Measurements from ENCODE around the gene UBQLNL.

Gene UBQLNL

GRCh38 chr11:5507177-5507932 is 9.1 kb downstream of the UBQLNL start:
- DNase-seq (ENCODE audit: low spot score), result no peak

GRCh38 chr11:5505363-5506048 is 11.0 kb downstream of the UBQLNL start:
- no peak for DNase-seq (ENCODE audit: low spot score)

GRCh38 chr11:5504403-5504921 is 12.0 kb downstream of the UBQLNL start:
- no peak for DNase-seq (ENCODE audit: low spot score)

GRCh38 chr11:5500393-5500801 is 16.1 kb downstream of the UBQLNL start:
- DNase-seq (ENCODE audit: low spot score), result no peak

- DNase-seq (ENCODE audit: low spot score), result no peak
Observed at GRCh38 chr11:5499671-5500070, 16.8 kb downstream of the UBQLNL start.

GRCh38 chr11:5489576-5490357 is 26.7 kb downstream of the UBQLNL start:
- DNase-seq (ENCODE audit: low spot score), result no peak

GRCh38 chr11:5488798-5489399 is 27.6 kb downstream of the UBQLNL start:
- DNase-seq (ENCODE audit: low spot score), result no peak

GRCh38 chr11:5488385-5488784 is 28.1 kb downstream of the UBQLNL start, which contains the start of gene OR52D1:
Gene OR52D1 (plus strand): TSS chr11:5488685. CDS start chr11:5488707, 22 bp downstream.
- no peak for DNase-seq (ENCODE audit: low spot score)

- DNase-seq (ENCODE audit: low spot score), result no peak
Observed at GRCh38 chr11:5486421-5486820, 30.1 kb downstream of the UBQLNL start.

GRCh38 chr11:5486003-5486402 is 30.5 kb downstream of the UBQLNL start:
- DNase-seq (ENCODE audit: low spot score), result no peak

GRCh38 chr11:5476186-5476819 is 40.2 kb downstream of the UBQLNL start:
- DNase-seq (ENCODE audit: low spot score), result peak; percentile 60

GRCh38 chr11:5473921-5474320 is 42.6 kb downstream of the UBQLNL start:
- DNase-seq (ENCODE audit: low spot score), result no peak

GRCh38 chr11:5467527-5467926 is 49.0 kb downstream of the UBQLNL start:
- no peak for DNase-seq (ENCODE audit: low spot score)
